HepG2 (cell line): ENCODE measurements around the gene HLA-DRB1. TPM values are rescaled to one million over a fixed set of nuclear protein-coding genes. Genes with fewer than 3 reads are reported as not detected.

Experiments used
- ATAC-seq: fragments of 200-7000 bp; cut with Tn5 transposase; 3 replicates; pipeline ENCODE4 v1.9.1; 2020; ENCODE audit warnings: mild to moderate bottlenecking, moderate library complexity
- BruUV-seq: library from RNA; stranded (reverse); fragments of 400-500 nt; replicated peaks from 2 replicates; lab custom pipeline; 2021; lab: Mats Ljungman, UMichigan
- CTCF ChIA-PET: fragments of 300-600 bp; formaldehyde crosslinking; extraction: SDS; loops from one replicate; lab custom pipeline; 2021; ENCODE audit warnings: low total read pairs, inconsistent platforms, low intra/inter-chr PET ratio; lab: Yijun Ruan, JAX
- POLR2A ChIA-PET: fragments of 350-600 bp; sonication (Branson Sonifier 250); formaldehyde crosslinking; loops from one replicate; lab custom pipeline; 2020; ENCODE audit warnings: antibody characterized with exemption, inconsistent platforms; lab: Yijun Ruan, JAX
- DNase-seq: peaks from one replicate; pipeline ENCODE4 v3.0.0-alpha.2; 2015; ENCODE audit warnings: low spot score
- FAIRE-seq: peaks from 3 replicates; lab custom pipeline; 2011; peaks lifted over from hg19 to GRCh38; lab: Jason Lieb, UNC
- H2AFZ ChIP-seq: one replicate; pipeline ENCODE4 v1.6.1; 2011; ENCODE audit warnings: low read length, inconsistent platforms
- H3K27ac ChIP-seq: fragments of 300-600 bp; 3 replicates; pipeline ENCODE4 v1.8.0; 2011; ENCODE audit warnings: mixed run types, mild to moderate bottlenecking, mixed read lengths, low read length, inconsistent platforms; ENCODE audit not compliant: insufficient read depth; ENCODE audit errors: extremely low read length
- H3K27me3 ChIP-seq, 2 experiments: fragments of 200-600 bp in 1 of 2; 2 replicates in 1 of 2; 3 replicates in 1 of 2; pipeline versions ENCODE4 v1.6.0 to v1.8.0; 2011; ENCODE audit warnings: low read length in 2 of 2, mild to moderate bottlenecking in 2 of 2, moderate library complexity in 2 of 2, inconsistent platforms in 1 of 2; ENCODE audit not compliant: insufficient read depth in 2 of 2, control insufficient read depth in 1 of 2
- H3K36me3 ChIP-seq, 2 experiments: fragments of 200-600 bp in 1 of 2; replicated peaks in 1 of 2; 2 replicates in 1 of 2; 3 replicates in 1 of 2; pipeline versions ENCODE4 v1.5.1 to v1.8.0; 2011; ENCODE audit warnings: low read length in 2 of 2, inconsistent platforms in 1 of 2; ENCODE audit not compliant: insufficient read depth in 2 of 2, control insufficient read depth in 1 of 2
- H3K4me1 ChIP-seq: 2 replicates; pipeline ENCODE4 v1.5.1; 2012; ENCODE audit warnings: low read length, inconsistent platforms; ENCODE audit not compliant: insufficient read depth
- H3K4me2 ChIP-seq: 2 replicates; pipeline ENCODE4 v1.6.0; 2011; ENCODE audit warnings: low read depth, low read length, inconsistent platforms
- H3K4me3 ChIP-seq, 3 experiments: fragments of 200-600 bp in 1 of 3; sonication (generic), shearing (Covaris generic) in 1 of 3; replicated peaks in 1 of 3; 2 replicates each; pipeline ENCODE4 v1.5.1; 2011 to 2016; ENCODE audit warnings: low read length in 3 of 3, inconsistent platforms in 2 of 3, low read depth in 2 of 3, mild to moderate bottlenecking in 2 of 3, control low read depth in 1 of 3, mixed read lengths in 1 of 3; ENCODE audit not compliant: insufficient read depth in 1 of 3
- H3K79me2 ChIP-seq: one replicate; pipeline ENCODE4 v1.6.1; 2011; ENCODE audit warnings: low read length, inconsistent platforms; ENCODE audit not compliant: insufficient read depth
- H3K9ac ChIP-seq: 2 replicates; pipeline ENCODE4 v1.6.0; 2011; ENCODE audit warnings: mild to moderate bottlenecking, low read depth, low read length, inconsistent platforms; ENCODE audit not compliant: insufficient read depth
- H3K9me3 ChIP-seq: 2 replicates; pipeline ENCODE4 v1.5.1; 2012; ENCODE audit warnings: mild to moderate bottlenecking, low read length
- H4K20me1 ChIP-seq: 2 replicates; pipeline ENCODE4 v1.6.0; 2011; ENCODE audit warnings: inconsistent platforms, mild to moderate bottlenecking, low read length, moderate library complexity; ENCODE audit not compliant: insufficient read depth
- CREB3 ChIP-seq: sonication (generic); formaldehyde crosslinking; IDR thresholded peaks from 2 replicates; pipeline ENCODE4 v1.5.0; 2020; ENCODE audit warnings: missing genetic modification reagents
- DZIP1 ChIP-seq: sonication (generic); formaldehyde crosslinking; IDR thresholded peaks from 2 replicates; pipeline ENCODE4 v1.5.0; 2020; ENCODE audit warnings: mild to moderate bottlenecking, missing genetic modification reagents
- ELF3 ChIP-seq: IDR thresholded peaks from 2 replicates; pipeline ENCODE4 v1.6.1; 2016; ENCODE audit warnings: missing genetic modification reagents, missing compliant biosample characterization
- EP300 ChIP-seq, 3 experiments: sonication (generic) in 1 of 3; formaldehyde crosslinking in 1 of 3; IDR thresholded peaks; 2 replicates each; pipeline versions ENCODE4 v1.5.1 to v1.6.1; 2011 to 2020; ENCODE audit warnings: low read depth in 2 of 3, low read length in 2 of 3, borderline replicate concordance in 1 of 3, improper control_type of control experiment in 1 of 3, mild to moderate bottlenecking in 1 of 3, missing genetic modification reagents in 1 of 3, moderate library complexity in 1 of 3
- HOXA7 ChIP-seq: sonication (generic); formaldehyde crosslinking; IDR thresholded peaks from 2 replicates; pipeline ENCODE4 v1.8.1; 2022; ENCODE audit warnings: mild to moderate bottlenecking, missing genetic modification reagents, moderate library complexity
- JUN ChIP-seq: sonication (generic); formaldehyde crosslinking; IDR thresholded peaks from 2 replicates; pipeline ENCODE4 v1.4.0; 2020; ENCODE audit warnings: mild to moderate bottlenecking, missing genetic modification reagents
- KDM1A ChIP-seq: IDR thresholded peaks from 2 replicates; pipeline ENCODE4 v1.6.1; 2016; ENCODE audit warnings: missing compliant biosample characterization
- NR3C1 ChIP-seq: sonication (generic); formaldehyde crosslinking; IDR thresholded peaks from 2 replicates; pipeline ENCODE4 v1.4.0; 2020; ENCODE audit warnings: missing genetic modification reagents
- PBX2 ChIP-seq: IDR thresholded peaks from 2 replicates; pipeline ENCODE4 v1.6.1; 2016; ENCODE audit warnings: control low read depth
- PPARG ChIP-seq: conservative IDR thresholded peaks from 2 replicates; pipeline ENCODE4 v1.6.1; 2016; ENCODE audit warnings: missing biosample characterization, missing genetic modification reagents
- ZNF17 ChIP-seq: sonication (generic); formaldehyde crosslinking; IDR thresholded peaks from 2 replicates; pipeline ENCODE4 v1.5.0; 2020; ENCODE audit warnings: mild to moderate bottlenecking, missing genetic modification reagents
- ZNF282 ChIP-seq: fragments of 450-650 bp; IDR thresholded peaks from 2 replicates; pipeline ENCODE4 v1.6.1; 2018; ENCODE audit not compliant: partially characterized antibody
- ZNF460 ChIP-seq: sonication (generic); formaldehyde crosslinking; IDR thresholded peaks from 2 replicates; pipeline ENCODE4 v1.5.1; 2020; ENCODE audit warnings: missing genetic modification reagents, mild to moderate bottlenecking, borderline replicate concordance
- ZNF660 ChIP-seq: sonication (generic); formaldehyde crosslinking; IDR thresholded peaks from 2 replicates; pipeline ENCODE4 v1.5.1; 2020; ENCODE audit warnings: mild to moderate bottlenecking, low read depth, missing genetic modification reagents, borderline replicate concordance
- ZNF766 ChIP-seq: sonication (generic); formaldehyde crosslinking; IDR thresholded peaks from 2 replicates; pipeline ENCODE4 v1.5.0; 2020; ENCODE audit warnings: missing genetic modification reagents, borderline replicate concordance
- WGBS: methylation state at CpG from one replicate; pipeline ENCODE4 v1.1.6; 2017; ENCODE audit warnings: low lambda C conversion rate; 5-methylcytosine and 5-hydroxymethylcytosine counted together
- in situ Hi-C: cut with HindIII; loops from 2 replicates; pipeline ENCODE4 v1.10.0; 2017; ENCODE audit warnings: low pct_unique_long_range_greater_than_20kb; ENCODE audit not compliant: extremely low pct_ligation_motif_present
- intact Hi-C: fragments of 100-400 bp; cut with micrococcal nuclease; formaldehyde crosslinking; loops from one replicate; pipeline ENCODE4 v1.10.0; 2022; ENCODE audit not compliant: unreplicated experiment
- polyA plus RNA-seq, 8 experiments: library from polyadenylated mRNA; depleted of rRNA in 3 of 8; stranded (reverse) in 7 of 8; unstranded in 1 of 8; fragments of >200 nt; fragmentation: Illumina TruSeq in 4 of 8; extraction: Trizol in 4 of 8; gene quantifications; 2 replicates each; pipeline versions ENCODE4 v1.2.1 to v1.2.3, GENCODE V29; 2011 to 2016; ENCODE audit warnings: low read depth in 4 of 8, missing spikeins in 1 of 8, mixed read lengths in 1 of 8; ENCODE audit not compliant: insufficient read depth in 1 of 8
- total RNA-seq, 5 experiments: library from RNA; depleted of rRNA; stranded (reverse); fragments of >200 nt; fragmentation: Illumina TruSeq; extraction: Trizol; gene quantifications; 2 replicates each; pipeline ENCODE4 v1.2.3, GENCODE V29; 2016; ENCODE audit warnings: low read depth in 1 of 5

Gene HLA-DRB1
- total and polyA plus RNA-seq, 2 of the 13 experiments (the other 11 are each of a cell fraction or from before 2014, with no cell fraction given), result 0.09 TPM; not detected in 1

GRCh38 chr6:32614366-32615081 is 24.9 kb upstream of the HLA-DRB1 start:
- WGBS, result 10% methylated on average over 1 of the region's 1 CpG
- in situ Hi-C loops (no loop called here), intact Hi-C loops (no loop called here)
- Histone ChIP-seq H3K4me1 (no peaks in the 10 kb centered on the region), H3K79me2 (no peaks in the 10 kb centered on the region), H3K9ac (no peak overlapping the region), H3K9me3 (no peaks in the 10 kb centered on the region), H3K27me3 (peaks cover 0 to 3% of the 10 kb centered on the region in 2 experiments; a peak in 1 of 5 replicates), H4K20me1 (no peaks in the 10 kb centered on the region), H3K36me3 (no peaks in the 10 kb centered on the region), H3K27ac (no peak overlapping the region), H3K4me3 (no peak overlapping the region), H2AFZ (no peak overlapping the region), H3K4me2 (no peak overlapping the region)
- DNase-seq (no peak), ATAC-seq (no peak), FAIRE-seq (no peak)
- no TSS peak for BruUV-seq
- ChIA-PET CTCF (no interaction called here), POLR2A (no interaction called here)
- TF ChIP-seq ZNF282 (no peak), DZIP1 (no peak), PPARG (CRISPR knock-in tag) (no peak), ZNF660 (no peak), KDM1A (no peak), CREB3 (CRISPR knock-in tag) (no peak), PBX2 (no peak), JUN (CRISPR knock-in tag) (no peak), ZNF460 (CRISPR knock-in tag) (no peak), HOXA7 (CRISPR knock-in tag) (no peak), ZNF766 (CRISPR knock-in tag) (no peak), ZNF17 (CRISPR knock-in tag) (no peak), ELF3 (no peak), NR3C1 (no peak), EP300 (IDR thresholded peaks at IDR 0.05; ENCODE audit: low read depth in 2 of 2, low read length in 2 of 2) (no peak), EP300 (CRISPR knock-in tag; IDR thresholded peaks at IDR 0.05; ENCODE audit: borderline replicate concordance) (no peak)
